Loucy (cell line): Measurements from ENCODE around the gene USP47.

ENCODE experiments used
- EZH2phosphoT487 ChIP-seq: fragments of 200-600 bp; IDR thresholded peaks from 2 replicates; pipeline ENCODE4 v1.6.1; 2018; ENCODE audit warnings: antibody characterized with exemption, mild to moderate bottlenecking, moderate library complexity, borderline replicate concordance
- TF ChIP-seq, protein P1 (sequence below): fragments of 200-600 bp; sonication (generic); conservative IDR thresholded peaks from 2 replicates; pipeline ENCODE4 v1.5.1; 2014; ENCODE audit warnings: mild to moderate bottlenecking, antibody characterized with exemption, low read length

DNA sequence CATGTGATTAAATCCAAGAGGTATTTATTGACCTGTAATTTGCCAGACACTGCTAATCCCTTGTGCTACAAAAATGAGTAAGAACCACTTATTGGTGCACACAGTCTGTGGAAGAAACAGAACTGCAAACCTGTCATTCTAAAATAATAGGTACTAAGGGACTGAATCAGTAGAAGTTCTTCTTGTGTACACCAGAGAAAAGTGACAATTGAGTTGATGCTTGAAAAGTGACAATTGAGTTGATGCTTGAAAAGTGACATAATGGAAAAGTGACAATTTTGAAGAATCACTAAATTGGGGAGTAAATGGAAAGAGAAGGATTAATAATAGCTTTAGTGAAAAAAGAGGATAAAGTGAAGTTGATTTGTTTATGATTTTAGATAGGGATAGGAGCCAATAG lies 110.3 kb downstream of the USP47 start:
- TF ChIP-seq, protein P1, sequence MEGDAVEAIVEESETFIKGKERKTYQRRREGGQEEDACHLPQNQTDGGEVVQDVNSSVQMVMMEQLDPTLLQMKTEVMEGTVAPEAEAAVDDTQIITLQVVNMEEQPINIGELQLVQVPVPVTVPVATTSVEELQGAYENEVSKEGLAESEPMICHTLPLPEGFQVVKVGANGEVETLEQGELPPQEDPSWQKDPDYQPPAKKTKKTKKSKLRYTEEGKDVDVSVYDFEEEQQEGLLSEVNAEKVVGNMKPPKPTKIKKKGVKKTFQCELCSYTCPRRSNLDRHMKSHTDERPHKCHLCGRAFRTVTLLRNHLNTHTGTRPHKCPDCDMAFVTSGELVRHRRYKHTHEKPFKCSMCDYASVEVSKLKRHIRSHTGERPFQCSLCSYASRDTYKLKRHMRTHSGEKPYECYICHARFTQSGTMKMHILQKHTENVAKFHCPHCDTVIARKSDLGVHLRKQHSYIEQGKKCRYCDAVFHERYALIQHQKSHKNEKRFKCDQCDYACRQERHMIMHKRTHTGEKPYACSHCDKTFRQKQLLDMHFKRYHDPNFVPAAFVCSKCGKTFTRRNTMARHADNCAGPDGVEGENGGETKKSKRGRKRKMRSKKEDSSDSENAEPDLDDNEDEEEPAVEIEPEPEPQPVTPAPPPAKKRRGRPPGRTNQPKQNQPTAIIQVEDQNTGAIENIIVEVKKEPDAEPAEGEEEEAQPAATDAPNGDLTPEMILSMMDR = no peak
- no peak for TF ChIP-seq EZH2phosphoT487
